Neural cell (in vitro differentiated cells): Measurements from ENCODE around the gene INPP5E. TPM values are rescaled to one million over a fixed set of nuclear protein-coding genes. Genes with fewer than 3 reads are reported as not detected.

Experiments used
- H2AFZ ChIP-seq: fragments of 200-600, 300-800 bp; sonication (generic), shearing (Covaris generic); 2 replicates; pipeline ENCODE4 v1.6.0; 2014; ENCODE audit warnings: low read depth, mild to moderate bottlenecking, antibody characterized with exemption, low read length, moderate library complexity
- H3F3A ChIP-seq: fragments of 200-600 bp; shearing (Covaris generic); 2 replicates; pipeline ENCODE4 v1.6.1; 2016; ENCODE audit warnings: mild to moderate bottlenecking, moderate library complexity, mixed read lengths, antibody characterized with exemption, low read length; ENCODE audit not compliant: insufficient read depth, poor library complexity, severe bottlenecking
- H3K27ac ChIP-seq: fragments of 200-600, 300-800 bp; sonication (generic), shearing (Covaris generic); 2 replicates; pipeline ENCODE4 v1.5.1; 2014; ENCODE audit warnings: mild to moderate bottlenecking, low read length, moderate library complexity
- H3K27me3 ChIP-seq: fragments of 300-800, 200-600 bp; sonication (generic), shearing (Covaris generic); 2 replicates; pipeline ENCODE4 v1.6.0; 2014; ENCODE audit warnings: mild to moderate bottlenecking, low read depth, low read length, moderate library complexity; ENCODE audit not compliant: insufficient read depth
- H3K36me3 ChIP-seq: fragments of 300-800, 200-600 bp; sonication (generic), shearing (Covaris generic); 2 replicates; pipeline ENCODE4 v1.5.1; 2014; ENCODE audit warnings: mild to moderate bottlenecking, antibody characterized with exemption, low read length, moderate library complexity; ENCODE audit not compliant: insufficient read depth
- H3K4me2 ChIP-seq: fragments of 300-800, 200-600 bp; sonication (generic), shearing (Covaris generic); 2 replicates; pipeline ENCODE4 v1.6.0; 2014; ENCODE audit warnings: mild to moderate bottlenecking, low read length
- H3K4me3 ChIP-seq: fragments of 300-800, 200-600 bp; sonication (generic), shearing (Covaris generic); 2 replicates; pipeline ENCODE4 v1.5.1; 2014; ENCODE audit warnings: mild to moderate bottlenecking, low read length, moderate library complexity
- H3K79me2 ChIP-seq: fragments of 200-600 bp; shearing (Covaris generic); replicated peaks from 2 replicates; pipeline ENCODE4 v1.6.0; 2014; ENCODE audit warnings: mild to moderate bottlenecking, low read length, moderate library complexity; ENCODE audit not compliant: insufficient read depth
- H3K9ac ChIP-seq: fragments of 300-800, 200-600 bp; sonication (generic), shearing (Covaris generic); 2 replicates; pipeline ENCODE4 v1.6.1; 2016; ENCODE audit warnings: mild to moderate bottlenecking, low read length, mixed read lengths
- H3K9me2 ChIP-seq: fragments of 200-600 bp; shearing (Covaris generic); 2 replicates; pipeline ENCODE4 v1.6.1; 2016; ENCODE audit warnings: mild to moderate bottlenecking, low read length, mixed read lengths; ENCODE audit not compliant: insufficient read depth
- H3K9me3 ChIP-seq: fragments of 200-600, 300-800 bp; sonication (generic), shearing (Covaris generic); 2 replicates; pipeline ENCODE4 v1.6.1; 2016; ENCODE audit warnings: mild to moderate bottlenecking, mixed run types, low read length, moderate library complexity, mixed read lengths
- H4K20me1 ChIP-seq: fragments of 200-600 bp; shearing (Covaris generic); 2 replicates; pipeline ENCODE4 v1.6.1; 2016; ENCODE audit warnings: mild to moderate bottlenecking, mixed run types; ENCODE audit not compliant: insufficient read depth
- EP300 ChIP-seq: fragments of 450-650 bp; conservative IDR thresholded peaks from 2 replicates; pipeline ENCODE4 v1.6.1; 2014; ENCODE audit warnings: antibody characterized with exemption, mild to moderate bottlenecking, moderate library complexity; ENCODE audit not compliant: poor library complexity, severe bottlenecking
- EZH2 ChIP-seq: fragments of 200-600, 300-800 bp; shearing (Covaris generic), sonication (generic); IDR thresholded peaks from 2 replicates; pipeline ENCODE4 v1.6.1; 2014; ENCODE audit warnings: antibody characterized with exemption, low read length, borderline replicate concordance, mild to moderate bottlenecking; ENCODE audit not compliant: insufficient read depth, poor library complexity, severe bottlenecking
- MXI1 ChIP-seq: fragments of 450-650 bp; conservative IDR thresholded peaks from 2 replicates; pipeline ENCODE4 v1.6.1; 2014; ENCODE audit warnings: antibody characterized with exemption, mild to moderate bottlenecking; ENCODE audit not compliant: poor library complexity, severe bottlenecking
- POLR2AphosphoS5 ChIP-seq: IDR thresholded peaks from 2 replicates; pipeline ENCODE4 v1.6.1; 2012
- RAD21 ChIP-seq: fragments of 450-650 bp; conservative IDR thresholded peaks from 2 replicates; pipeline ENCODE4 v1.6.1; 2014; ENCODE audit warnings: antibody characterized with exemption, mild to moderate bottlenecking, moderate library complexity
- SMC3 ChIP-seq: fragments of 450-650 bp; conservative IDR thresholded peaks from 2 replicates; pipeline ENCODE4 v1.6.1; 2014; ENCODE audit warnings: antibody characterized with exemption, mild to moderate bottlenecking, moderate library complexity; ENCODE audit not compliant: poor library complexity
- TAF1 ChIP-seq: IDR thresholded peaks from 2 replicates; pipeline ENCODE4 v1.6.1; 2012; ENCODE audit warnings: low read depth
- polyA plus RNA-seq: library from polyadenylated mRNA; depleted of rRNA; stranded (reverse); fragments of >200 nt; gene quantifications from 2 replicates; pipeline ENCODE4 v1.2.3, GENCODE V29; 2014
- TF ChIP-seq, protein P1 (sequence below): fragments of 450-650 bp; IDR thresholded peaks from 2 replicates; pipeline ENCODE4 v1.5.1; 2014; ENCODE audit warnings: antibody characterized with exemption, mild to moderate bottlenecking, moderate library complexity; ENCODE audit not compliant: poor library complexity, severe bottlenecking
- TF ChIP-seq, protein P2 (sequence below): IDR thresholded peaks from 2 replicates; pipeline ENCODE4 v1.6.1; 2012; ENCODE audit warnings: borderline replicate concordance

INPP5E gene
- polyA plus RNA-seq, 1 donor from 2014 or later = 17.9 TPM

DNA sequence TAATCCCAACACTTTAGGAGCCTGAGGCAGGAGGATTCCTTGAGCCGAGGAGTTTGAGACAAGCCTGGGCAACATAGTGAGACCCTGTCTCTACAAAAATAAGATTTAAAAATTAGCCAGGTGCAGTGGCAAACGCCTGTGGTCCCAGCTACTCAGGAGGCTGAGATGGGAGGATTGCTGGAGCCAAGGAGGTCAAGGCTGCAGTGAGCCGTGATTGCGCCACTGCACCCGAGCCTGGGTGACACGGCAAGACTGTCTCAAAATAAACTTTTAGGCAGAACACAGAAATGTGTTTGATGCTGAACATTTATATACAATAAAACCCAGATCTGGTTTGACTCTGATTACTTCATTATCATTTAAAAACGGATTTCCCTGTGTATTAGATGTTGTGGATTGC is 34.2 kb downstream of the INPP5E start:
- Histone ChIP-seq H3K27me3 (no peaks in the 10 kb centered on the region), H2AFZ (no peak overlapping the region), H3K27ac (no peak overlapping the region), H3K9me3 (no peaks in the 10 kb centered on the region), H3K9ac (no peak overlapping the region), H3K79me2 (peaks cover 7% of the 10 kb centered on the region), H4K20me1 (no peaks in the 10 kb centered on the region), H3K36me3 (no peaks in the 10 kb centered on the region), H3K9me2 (no peaks in the 10 kb centered on the region), H3F3A (no peaks in the 10 kb centered on the region), H3K4me3 (no peak overlapping the region), H3K4me2 (no peak overlapping the region)
- TF ChIP-seq MXI1 (no peak), EZH2 (no peak)
- TF ChIP-seq, protein P1, sequence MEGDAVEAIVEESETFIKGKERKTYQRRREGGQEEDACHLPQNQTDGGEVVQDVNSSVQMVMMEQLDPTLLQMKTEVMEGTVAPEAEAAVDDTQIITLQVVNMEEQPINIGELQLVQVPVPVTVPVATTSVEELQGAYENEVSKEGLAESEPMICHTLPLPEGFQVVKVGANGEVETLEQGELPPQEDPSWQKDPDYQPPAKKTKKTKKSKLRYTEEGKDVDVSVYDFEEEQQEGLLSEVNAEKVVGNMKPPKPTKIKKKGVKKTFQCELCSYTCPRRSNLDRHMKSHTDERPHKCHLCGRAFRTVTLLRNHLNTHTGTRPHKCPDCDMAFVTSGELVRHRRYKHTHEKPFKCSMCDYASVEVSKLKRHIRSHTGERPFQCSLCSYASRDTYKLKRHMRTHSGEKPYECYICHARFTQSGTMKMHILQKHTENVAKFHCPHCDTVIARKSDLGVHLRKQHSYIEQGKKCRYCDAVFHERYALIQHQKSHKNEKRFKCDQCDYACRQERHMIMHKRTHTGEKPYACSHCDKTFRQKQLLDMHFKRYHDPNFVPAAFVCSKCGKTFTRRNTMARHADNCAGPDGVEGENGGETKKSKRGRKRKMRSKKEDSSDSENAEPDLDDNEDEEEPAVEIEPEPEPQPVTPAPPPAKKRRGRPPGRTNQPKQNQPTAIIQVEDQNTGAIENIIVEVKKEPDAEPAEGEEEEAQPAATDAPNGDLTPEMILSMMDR = no peak

GRCh38 chr9:136404801-136405136 is 34.9 kb downstream of the INPP5E start:
- TF ChIP-seq, protein P1 = no peak
- TF ChIP-seq EZH2 = no peak
- TF ChIP-seq TAF1 = no peak
- TF ChIP-seq MXI1 = no peak
- TF ChIP-seq, protein P2, sequence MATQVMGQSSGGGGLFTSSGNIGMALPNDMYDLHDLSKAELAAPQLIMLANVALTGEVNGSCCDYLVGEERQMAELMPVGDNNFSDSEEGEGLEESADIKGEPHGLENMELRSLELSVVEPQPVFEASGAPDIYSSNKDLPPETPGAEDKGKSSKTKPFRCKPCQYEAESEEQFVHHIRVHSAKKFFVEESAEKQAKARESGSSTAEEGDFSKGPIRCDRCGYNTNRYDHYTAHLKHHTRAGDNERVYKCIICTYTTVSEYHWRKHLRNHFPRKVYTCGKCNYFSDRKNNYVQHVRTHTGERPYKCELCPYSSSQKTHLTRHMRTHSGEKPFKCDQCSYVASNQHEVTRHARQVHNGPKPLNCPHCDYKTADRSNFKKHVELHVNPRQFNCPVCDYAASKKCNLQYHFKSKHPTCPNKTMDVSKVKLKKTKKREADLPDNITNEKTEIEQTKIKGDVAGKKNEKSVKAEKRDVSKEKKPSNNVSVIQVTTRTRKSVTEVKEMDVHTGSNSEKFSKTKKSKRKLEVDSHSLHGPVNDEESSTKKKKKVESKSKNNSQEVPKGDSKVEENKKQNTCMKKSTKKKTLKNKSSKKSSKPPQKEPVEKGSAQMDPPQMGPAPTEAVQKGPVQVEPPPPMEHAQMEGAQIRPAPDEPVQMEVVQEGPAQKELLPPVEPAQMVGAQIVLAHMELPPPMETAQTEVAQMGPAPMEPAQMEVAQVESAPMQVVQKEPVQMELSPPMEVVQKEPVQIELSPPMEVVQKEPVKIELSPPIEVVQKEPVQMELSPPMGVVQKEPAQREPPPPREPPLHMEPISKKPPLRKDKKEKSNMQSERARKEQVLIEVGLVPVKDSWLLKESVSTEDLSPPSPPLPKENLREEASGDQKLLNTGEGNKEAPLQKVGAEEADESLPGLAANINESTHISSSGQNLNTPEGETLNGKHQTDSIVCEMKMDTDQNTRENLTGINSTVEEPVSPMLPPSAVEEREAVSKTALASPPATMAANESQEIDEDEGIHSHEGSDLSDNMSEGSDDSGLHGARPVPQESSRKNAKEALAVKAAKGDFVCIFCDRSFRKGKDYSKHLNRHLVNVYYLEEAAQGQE = no peak
- TF ChIP-seq EP300 = no peak
- TF ChIP-seq SMC3 = no peak
- no peak for TF ChIP-seq POLR2AphosphoS5
- TF ChIP-seq RAD21 = no peak
- H3K9me3 ChIP-seq = no peaks in the 10 kb centered on the region
- no peaks in the 10 kb centered on the region for H3F3A ChIP-seq
- no peaks in the 10 kb centered on the region for H3K27me3 ChIP-seq
- no peaks in the 10 kb centered on the region for H3K9me2 ChIP-seq
- H3K9ac ChIP-seq = no peak overlapping the region
- H2AFZ ChIP-seq = no peak overlapping the region
- no peak overlapping the region for H3K4me2 ChIP-seq
- no peaks in the 10 kb centered on the region for H3K36me3 ChIP-seq
- H3K4me3 ChIP-seq = no peak overlapping the region
- H3K79me2 ChIP-seq = peaks cover 5% of the 10 kb centered on the region
- no peak overlapping the region for H3K27ac ChIP-seq
- no peaks in the 10 kb centered on the region for H4K20me1 ChIP-seq
